ENCODE results near the gene TTC13. TPM values are rescaled to one million over a fixed set of nuclear protein-coding genes. Genes with fewer than 3 reads are reported as not detected.

Gene TTC13
- total RNA-seq, 1 experiment from 2014 or later: 30.1 TPM

DNA sequence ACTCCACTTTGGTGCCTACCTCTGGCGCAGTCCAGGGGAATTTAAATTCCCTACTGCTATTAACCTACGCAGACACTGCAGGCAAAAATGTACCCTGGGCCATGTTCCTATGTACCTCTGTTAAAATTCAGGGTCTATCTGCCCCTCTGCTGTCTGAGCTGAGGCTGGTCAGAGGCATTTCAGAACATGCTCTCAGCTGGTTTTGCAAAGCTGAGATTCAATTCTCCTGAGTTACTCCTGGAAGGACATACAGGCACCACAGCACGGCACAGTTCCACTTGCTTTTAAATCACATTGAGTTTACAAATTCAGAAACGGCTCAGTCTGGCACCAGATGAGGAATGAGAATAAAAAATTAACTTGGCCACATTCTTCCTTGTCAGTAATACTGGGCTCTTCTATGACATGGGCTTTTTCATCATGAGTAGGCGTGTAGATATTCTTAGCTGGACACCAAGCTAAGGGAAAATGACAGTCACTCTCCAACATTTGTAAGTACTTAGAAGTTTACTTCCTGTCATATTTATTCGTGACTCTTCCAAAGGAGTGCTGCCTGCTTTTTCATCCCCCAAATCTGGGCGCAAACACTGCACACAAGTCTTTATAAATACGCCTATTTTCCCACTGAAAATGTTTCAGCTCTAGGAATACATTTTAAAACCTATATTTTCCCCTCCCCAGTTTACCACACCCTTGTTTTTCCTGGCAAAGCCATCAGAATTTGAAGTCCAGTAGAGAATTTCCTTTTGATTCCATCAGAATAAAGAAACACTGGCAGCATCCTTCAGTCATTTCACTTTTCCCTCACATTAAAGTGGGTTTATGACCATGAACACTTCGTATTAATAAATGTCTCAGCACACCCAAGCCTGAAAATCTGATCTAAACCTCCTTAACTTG is 112.2 kb downstream of the TTC13 start:
- Histone ChIP-seq H3K4me1 (ENCODE audit: insufficient read depth, low read length, poor library complexity, severe bottlenecking) (peaks cover 33% of the 10 kb centered on the region), H3K9me3 (ENCODE audit: low read depth, low read length, poor library complexity, severe bottlenecking) (no peaks in the 10 kb centered on the region), H3K36me3 (ENCODE audit: insufficient read depth, low read length, poor library complexity, severe bottlenecking) (no peaks in the 10 kb centered on the region), H3K4me3 (ENCODE audit: low read depth, low read length, poor library complexity, severe bottlenecking) (peak overlapping the region; percentile 81), H3K27ac (ENCODE audit: low read depth, low read length, poor library complexity, severe bottlenecking) (no peak overlapping the region), H3K27me3 (replicated peaks; ENCODE audit: insufficient read depth, low read depth, low read length, poor library complexity) (no peaks in the 10 kb centered on the region)
- intact Hi-C loops (cut with micrococcal nuclease; ENCODE audit: unreplicated experiment): no loop called here
- TF ChIP-seq, protein P1, sequence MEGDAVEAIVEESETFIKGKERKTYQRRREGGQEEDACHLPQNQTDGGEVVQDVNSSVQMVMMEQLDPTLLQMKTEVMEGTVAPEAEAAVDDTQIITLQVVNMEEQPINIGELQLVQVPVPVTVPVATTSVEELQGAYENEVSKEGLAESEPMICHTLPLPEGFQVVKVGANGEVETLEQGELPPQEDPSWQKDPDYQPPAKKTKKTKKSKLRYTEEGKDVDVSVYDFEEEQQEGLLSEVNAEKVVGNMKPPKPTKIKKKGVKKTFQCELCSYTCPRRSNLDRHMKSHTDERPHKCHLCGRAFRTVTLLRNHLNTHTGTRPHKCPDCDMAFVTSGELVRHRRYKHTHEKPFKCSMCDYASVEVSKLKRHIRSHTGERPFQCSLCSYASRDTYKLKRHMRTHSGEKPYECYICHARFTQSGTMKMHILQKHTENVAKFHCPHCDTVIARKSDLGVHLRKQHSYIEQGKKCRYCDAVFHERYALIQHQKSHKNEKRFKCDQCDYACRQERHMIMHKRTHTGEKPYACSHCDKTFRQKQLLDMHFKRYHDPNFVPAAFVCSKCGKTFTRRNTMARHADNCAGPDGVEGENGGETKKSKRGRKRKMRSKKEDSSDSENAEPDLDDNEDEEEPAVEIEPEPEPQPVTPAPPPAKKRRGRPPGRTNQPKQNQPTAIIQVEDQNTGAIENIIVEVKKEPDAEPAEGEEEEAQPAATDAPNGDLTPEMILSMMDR (conservative IDR thresholded peaks at IDR 0.05; ENCODE audit: low read depth, low read length): no peak
- no peak for TF ChIP-seq EZH2 (IDR thresholded peaks at IDR 0.05; ENCODE audit: borderline replicate concordance, low read depth, low read length, poor library complexity, severe bottlenecking)
- ChIA-PET CTCF (no interaction called here), POLR2A (ENCODE audit: low non-redundant PET) (no interaction called here)
- no peak for DNase-seq (ENCODE audit: low spot score)
- no TSS peak for BruUV-seq (replicated peaks)

DNA sequence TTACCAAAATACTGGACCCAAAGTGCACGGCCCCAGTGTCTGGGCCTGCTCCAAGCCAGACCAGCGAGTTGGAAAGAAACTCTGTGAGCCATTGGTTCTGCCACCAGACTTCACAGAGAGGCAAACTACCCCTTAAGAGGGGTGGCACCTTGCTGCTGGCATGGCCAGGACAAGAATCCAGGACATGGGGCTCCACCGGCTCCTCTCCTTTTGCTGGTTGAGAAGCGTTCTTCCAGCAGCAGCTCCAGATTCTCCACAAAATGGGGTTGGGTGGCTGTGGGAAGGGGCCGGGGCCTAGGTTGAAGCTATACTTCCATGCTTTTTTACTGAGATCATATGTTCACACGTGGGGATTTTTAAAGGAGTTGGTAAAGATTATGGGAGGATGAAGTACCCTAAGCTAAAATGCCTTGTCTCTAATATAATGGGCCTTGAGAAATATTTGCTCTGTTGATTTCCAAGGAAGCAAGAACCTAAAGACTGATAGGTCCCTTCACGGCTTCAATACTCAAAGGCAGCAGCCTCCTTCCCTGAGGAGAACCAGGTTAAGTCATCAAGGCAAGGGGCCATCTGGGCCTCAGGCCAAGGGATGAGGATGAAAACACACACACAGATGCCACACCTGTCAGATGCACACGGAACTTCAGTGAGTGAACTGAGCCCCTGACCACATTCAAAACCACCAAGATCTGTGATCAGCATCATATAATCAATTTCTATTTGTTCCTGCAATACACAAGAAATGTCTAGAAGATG is 113.4 kb downstream of the TTC13 start:
- ChIA-PET CTCF (no interaction called here), POLR2A (ENCODE audit: low non-redundant PET) (no interaction called here)
- Histone ChIP-seq H3K4me1 (ENCODE audit: insufficient read depth, low read length, poor library complexity, severe bottlenecking) (peaks cover 33% of the 10 kb centered on the region), H3K27me3 (replicated peaks; ENCODE audit: insufficient read depth, low read depth, low read length, poor library complexity) (no peaks in the 10 kb centered on the region), H3K4me3 (ENCODE audit: low read depth, low read length, poor library complexity, severe bottlenecking) (no peak overlapping the region), H3K27ac (ENCODE audit: low read depth, low read length, poor library complexity, severe bottlenecking) (no peak overlapping the region), H3K36me3 (ENCODE audit: insufficient read depth, low read length, poor library complexity, severe bottlenecking) (no peaks in the 10 kb centered on the region), H3K9me3 (ENCODE audit: low read depth, low read length, poor library complexity, severe bottlenecking) (no peaks in the 10 kb centered on the region)
- intact Hi-C loops (cut with micrococcal nuclease; ENCODE audit: unreplicated experiment): no loop called here
- DNase-seq (ENCODE audit: low spot score): no peak
- TF ChIP-seq, protein P1 (conservative IDR thresholded peaks at IDR 0.05; ENCODE audit: low read depth, low read length): no peak
- no TSS peak for BruUV-seq (replicated peaks)

- CTCF ChIA-PET: no interaction called here
- TF ChIP-seq, protein P1 (conservative IDR thresholded peaks at IDR 0.05; ENCODE audit: low read depth, low read length): no peak
- no peak for TF ChIP-seq EZH2 (IDR thresholded peaks at IDR 0.05; ENCODE audit: borderline replicate concordance, low read depth, low read length, poor library complexity, severe bottlenecking)
- no TSS peak for BruUV-seq (replicated peaks)
- Histone ChIP-seq H3K4me3 (ENCODE audit: low read depth, low read length, poor library complexity, severe bottlenecking) (no peak overlapping the region), H3K9me3 (ENCODE audit: low read depth, low read length, poor library complexity, severe bottlenecking) (no peaks in the 10 kb centered on the region), H3K27ac (ENCODE audit: low read depth, low read length, poor library complexity, severe bottlenecking) (no peak overlapping the region), H3K27me3 (replicated peaks; ENCODE audit: insufficient read depth, low read depth, low read length, poor library complexity) (no peaks in the 10 kb centered on the region), H3K4me1 (ENCODE audit: insufficient read depth, low read length, poor library complexity, severe bottlenecking) (peaks cover 33% of the 10 kb centered on the region), H3K36me3 (ENCODE audit: insufficient read depth, low read length, poor library complexity, severe bottlenecking) (no peaks in the 10 kb centered on the region)
- POLR2A ChIA-PET (ENCODE audit: low non-redundant PET): interaction anchor here (0.7 kb wide), 1 partner anchor 371 kb away, joined by 3 read pairs; no protein-coding TSS in a partner anchor
- no peak for DNase-seq (ENCODE audit: low spot score)
- intact Hi-C loops (cut with micrococcal nuclease; ENCODE audit: unreplicated experiment): no loop called here
Measured at GRCh38 chr1:230864441-230864840, 114.2 kb downstream of the TTC13 start.
